NCI-H146 treated with DMSO at 0.1 percent for 48 hours (cell line): ENCODE measurements around the gene SCN1B.
"Not testable (repeated sequence)": the region's sequence is repeated elsewhere in the genome, so short reads cannot be mapped to it uniquely, and the experiment has no call there.

Source experiments
- DNase-seq: peaks from one replicate; lab custom pipeline; 2025; ENCODE audit not compliant: unreplicated experiment; lab: John Stamatoyannopoulos, UW

SCN1B gene

DNA sequence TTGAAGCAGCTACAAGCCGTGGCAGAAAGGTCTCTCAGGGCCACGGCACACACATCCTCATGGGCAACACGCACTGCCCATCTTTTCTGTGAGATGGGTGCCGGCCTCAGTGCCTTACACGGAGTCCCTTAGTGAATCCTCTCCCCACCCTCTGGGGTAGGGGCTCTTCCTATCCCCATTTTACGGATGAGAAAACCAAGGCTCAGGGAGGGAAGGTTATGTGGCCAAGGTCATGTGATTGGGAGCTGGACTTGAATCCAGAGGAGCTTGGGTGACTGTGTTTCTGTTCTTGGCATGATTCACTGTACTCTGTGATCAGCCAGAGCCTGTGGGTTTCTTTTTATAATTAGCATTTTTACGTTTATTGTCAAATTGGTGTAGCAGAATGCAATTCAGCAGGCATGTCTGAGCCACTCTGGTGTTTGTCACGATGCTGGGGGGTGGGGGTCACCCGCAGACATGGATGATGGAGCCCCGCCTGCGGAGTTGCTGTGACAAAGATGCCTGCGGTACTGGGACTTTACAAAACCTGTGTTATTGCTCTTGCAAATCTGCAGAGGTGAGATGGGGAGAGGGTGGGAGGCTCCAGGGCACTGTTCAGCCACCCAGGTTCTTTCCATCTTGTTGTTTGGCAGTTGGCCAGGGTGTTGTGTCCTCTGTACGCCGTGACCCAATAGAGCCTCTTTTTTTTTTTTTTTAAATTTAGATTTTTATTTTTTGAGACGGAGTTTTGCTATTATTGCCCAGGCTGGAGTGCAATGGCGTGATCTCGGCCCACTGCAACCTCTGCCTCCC, 4.5 kb downstream of the SCN1B start:
- no peak for DNase-seq

DNA sequence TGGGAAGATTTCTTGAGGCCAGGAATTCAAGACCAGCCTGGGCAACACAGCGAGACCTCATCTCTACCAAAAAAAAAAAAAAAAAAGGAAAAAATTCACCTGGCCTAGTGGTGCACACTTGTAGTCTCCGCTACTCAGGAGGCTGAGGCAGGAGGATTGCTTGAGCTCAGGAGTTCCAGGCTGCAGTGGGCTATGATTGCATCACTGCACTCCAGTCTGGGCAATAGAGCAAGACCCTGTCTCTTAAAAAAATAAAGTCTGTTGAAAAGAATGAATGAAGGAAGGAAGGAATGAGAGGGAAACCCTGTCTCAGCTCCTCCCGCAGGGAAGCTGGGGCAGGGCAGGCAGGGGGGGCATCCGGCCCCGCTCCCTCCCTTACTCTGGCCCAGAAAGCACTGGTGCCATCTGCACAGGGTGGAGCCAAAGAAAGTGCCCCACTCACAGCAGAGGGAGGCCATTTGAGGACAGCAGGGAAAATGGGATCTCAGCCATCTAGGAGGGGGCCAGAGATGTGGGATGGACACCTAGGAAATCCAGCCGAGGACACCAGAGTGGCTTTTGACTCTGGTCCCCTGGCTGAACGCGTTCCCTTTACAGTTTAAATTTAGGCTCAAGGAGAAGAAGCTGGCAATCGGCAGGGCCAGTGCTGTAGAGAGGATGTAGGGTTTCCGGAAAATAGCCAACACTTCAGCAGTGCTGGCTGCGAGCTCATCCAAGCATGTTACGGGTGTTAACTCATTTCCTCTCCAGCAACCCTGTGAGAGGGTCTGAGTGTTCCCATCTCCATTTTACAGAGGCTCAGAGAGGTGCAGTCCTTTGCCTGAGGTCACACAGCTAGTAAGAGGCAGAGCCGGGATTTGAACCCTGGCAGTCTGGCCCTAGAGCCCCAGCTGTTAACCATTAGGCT, 7.7 kb downstream of the SCN1B start:
- DNase-seq: no peak

DNA sequence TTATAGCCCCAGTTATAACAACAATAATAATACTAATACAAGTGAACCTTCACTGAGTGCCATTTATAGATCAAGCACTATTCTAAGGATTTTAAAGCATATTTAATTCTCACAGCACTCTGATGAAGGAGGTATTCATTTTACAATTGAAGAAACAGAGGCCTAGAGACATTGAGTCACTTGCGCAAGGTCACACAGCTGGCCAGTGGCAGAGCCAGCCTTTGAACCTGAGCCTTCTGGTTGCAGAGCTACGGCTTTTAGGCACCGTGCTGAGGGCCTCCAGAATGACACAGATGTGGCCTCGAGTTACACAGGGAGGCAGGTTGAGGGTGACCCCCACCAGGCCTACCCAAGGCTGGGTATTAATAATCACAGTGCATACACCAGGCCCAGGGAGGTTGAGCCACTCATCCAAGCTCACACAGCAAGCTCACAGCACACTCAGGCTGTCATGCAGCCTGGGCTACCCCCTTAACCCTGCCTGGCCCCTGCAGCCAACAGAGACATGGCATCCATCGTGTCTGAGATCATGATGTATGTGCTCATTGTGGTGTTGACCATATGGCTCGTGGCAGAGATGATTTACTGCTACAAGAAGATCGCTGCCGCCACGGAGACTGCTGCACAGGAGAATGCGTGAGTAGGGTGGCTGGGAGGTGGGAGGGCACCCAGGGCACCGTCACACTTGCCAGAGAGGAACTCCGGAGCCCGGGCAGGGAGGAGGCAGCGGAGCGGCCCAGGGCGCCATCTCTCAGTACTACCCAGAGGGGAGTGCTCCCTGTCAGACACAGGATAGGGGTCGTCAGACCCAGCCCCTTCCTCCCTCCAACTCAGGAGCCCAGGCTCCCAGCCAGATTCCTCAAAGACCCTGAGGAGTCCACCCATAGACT, 8.6 kb downstream of the SCN1B start:
- no peak for DNase-seq

DNA sequence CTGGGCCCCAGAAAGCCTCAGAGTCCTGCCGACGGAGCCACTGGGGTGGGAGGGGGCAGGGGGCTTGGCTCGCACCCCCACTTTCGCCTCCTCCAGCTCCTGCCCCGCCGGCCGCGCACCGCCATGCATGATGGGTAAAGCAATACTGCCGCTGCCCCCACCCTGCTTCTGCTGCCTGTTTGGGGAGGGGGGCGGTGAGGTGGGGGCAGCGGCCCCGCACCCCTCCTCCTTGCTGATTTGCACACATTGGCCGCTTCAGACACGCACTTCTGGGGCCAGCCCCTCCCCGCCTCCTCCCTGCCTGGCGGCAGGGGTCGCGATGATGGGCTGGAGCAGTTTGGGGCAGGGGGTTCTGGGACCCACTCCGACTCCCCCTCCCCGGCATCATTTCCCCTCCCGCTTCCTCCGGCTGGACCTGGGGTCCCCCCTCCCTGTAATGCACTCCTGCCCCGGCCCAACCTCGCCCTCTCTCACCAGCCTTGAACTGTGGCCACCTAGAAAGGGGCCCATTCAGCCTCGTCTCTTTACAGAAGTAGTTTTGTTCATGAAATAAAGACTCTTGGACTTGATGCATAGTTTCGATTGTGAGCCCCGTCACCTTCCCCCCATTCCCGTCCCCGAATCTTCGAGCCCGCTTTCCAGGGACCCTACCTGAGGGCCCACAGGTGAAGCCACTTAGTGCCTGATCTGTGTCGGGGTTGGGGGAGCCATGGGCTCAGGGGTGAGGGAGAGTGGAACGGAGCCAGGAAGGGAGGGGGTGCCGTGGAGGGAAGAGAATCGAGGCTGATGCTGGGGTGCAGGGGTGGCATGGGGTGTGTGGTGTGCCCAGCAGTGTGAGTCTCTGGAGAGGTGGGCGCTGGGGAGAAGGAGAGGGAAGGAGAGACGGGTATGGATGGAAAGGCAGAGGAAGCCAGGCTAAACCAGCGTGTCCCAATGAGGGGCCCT, 9.9 kb downstream of the SCN1B start:
- DNase-seq: no peak

DNA sequence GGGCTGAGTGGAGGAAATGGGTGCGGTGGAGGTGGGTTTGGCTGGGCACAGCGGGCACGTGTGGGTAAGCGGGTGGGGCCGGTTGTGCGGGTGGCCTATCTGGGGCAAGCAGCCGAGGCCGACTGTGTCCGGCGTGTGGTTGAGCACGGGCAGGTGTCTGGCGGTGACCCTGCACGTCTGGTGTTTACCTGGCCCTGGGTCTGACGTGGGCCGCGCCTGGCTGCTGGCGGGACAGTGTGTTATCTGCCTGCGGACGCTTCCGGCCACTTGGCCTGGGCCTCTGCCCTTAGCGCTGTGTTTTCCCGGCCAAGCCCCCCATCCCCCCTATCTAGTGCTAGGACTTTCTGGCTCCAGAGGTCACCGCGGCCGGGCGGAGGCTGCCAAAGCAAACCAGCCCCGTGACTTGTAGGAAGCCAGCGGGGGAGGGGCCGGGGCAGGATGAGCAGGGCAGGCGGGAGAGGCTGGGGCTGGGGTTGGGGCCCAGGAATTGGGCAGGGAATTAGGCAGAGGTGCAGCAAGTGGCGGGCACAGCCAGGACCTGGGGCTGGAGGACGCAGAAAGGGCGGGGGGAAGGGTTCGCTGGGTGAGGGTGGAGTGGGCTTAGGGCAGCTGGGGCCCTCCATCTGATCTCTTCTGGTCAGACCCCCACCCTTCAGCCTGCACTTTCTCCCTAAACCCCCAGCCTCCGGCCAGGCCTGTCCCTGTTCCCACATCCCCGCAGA, 10.7 kb downstream of the SCN1B start:
- no peak for DNase-seq

DNA sequence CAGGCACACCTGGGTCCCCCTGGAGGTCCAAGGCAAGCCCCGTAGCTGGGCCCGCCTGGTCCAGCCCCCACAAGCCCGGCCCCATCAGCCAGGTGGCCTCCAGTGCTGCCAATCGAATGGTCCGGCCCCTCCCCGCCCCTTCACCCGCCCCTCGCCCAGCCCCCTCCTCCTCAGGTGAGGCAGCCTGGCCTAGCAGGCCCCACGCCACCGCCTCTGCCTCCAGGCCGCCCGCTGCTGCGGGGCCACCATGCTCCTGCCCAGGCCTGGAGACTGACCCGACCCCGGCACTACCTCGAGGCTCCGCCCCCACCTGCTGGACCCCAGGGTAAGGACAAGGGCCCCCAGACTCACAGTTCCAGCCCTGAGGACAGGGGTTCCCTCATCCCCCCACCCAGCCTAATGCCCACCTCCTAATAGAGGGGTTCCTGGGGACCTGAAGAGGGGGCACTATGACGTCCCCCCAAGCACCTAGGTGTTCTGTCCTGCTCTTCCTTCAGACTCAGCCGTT, 11.3 kb downstream of the SCN1B start, which contains the start of gene HPN:
HPN (plus strand) TSS at position 174 of the 508 bp plus-strand sequence. CDS start 786 bp downstream, outside the sequence.
- no peak for DNase-seq

DNA sequence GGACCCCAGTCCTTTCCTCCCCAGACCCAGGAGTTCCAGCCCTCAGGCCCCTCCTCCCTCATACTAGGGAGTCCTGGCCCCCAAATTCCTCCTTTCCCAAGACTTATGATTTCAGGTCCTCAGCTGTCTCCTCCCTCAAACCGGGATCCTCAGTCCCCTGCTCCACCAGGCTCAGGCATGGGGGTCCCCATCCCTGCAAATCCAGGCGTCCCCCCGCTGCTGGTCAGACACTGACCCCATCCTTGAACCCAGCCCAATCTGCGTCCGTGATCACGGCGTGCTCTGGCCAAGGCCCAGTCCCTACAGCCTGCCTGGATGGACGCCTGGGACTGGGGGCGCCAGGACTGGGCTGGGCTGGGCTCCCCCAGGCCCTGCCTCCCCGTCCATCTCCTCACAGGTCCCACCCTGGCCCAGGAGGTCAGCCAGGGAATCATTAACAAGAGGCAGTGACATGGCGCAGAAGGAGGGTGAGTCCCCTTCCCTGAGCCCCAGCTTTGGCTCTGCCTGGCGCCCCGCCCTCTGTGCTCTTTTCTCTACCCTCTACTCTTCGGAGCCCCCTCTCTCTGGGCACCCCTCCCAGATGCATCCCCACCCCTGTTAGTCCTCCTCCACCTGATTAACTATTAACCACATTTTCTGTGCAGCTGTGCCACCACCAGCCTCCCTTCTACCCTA, 11.9 kb downstream of the SCN1B start:
- no peak for DNase-seq

DNA sequence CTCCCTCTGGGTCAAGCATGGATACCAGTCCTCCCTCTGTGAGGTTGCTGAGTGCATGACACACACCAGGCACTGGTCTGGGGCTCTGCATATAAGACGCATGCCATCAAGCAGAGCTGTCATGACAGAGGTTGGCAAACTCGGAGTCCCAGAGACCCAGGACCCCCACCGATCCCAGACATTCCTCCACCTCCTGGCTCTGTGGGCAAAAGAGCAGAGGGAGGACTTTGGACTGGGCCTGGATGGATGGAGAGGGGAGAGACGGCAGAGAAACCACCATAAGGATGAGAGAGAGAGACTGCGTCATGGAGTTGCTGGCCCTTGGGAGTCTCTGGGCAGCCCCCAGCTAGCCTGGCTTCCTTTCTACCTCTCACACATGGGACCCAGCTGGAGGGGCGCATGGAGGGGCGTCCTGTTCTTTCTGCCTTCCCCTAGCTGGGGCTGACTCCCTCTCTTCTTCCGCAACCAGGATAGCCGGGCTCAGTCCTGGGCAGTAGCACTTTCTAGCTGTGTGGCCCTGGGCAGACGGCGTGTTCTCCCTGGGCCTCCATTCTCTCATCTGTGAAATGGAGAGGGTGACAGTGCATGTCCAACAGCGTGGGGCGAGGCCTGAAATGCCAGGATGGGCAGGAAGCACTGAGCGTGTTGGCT, 12.8 kb downstream of the SCN1B start:
- DNase-seq: no peak

DNA sequence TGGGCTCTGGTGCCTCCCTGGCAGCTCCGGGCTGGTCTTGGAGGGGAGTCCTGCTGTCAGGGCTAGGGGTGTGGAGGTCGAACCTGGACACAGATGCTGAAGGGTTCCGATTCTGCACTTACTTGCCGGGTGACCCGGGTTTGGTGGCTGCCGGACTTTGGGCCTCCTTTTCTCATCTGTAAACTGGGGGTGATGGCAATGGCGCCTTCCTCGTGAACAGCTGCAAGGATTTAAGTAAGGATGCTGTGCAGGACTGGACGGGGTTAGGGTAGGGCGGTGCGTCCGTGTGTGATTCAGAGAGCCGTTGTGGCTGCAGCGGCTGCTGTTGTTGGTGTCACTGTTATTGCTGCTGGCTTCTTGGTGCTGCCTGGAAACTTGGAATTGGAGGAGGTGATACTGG, 13.6 kb downstream of the SCN1B start:
- DNase-seq: no peak

DNA sequence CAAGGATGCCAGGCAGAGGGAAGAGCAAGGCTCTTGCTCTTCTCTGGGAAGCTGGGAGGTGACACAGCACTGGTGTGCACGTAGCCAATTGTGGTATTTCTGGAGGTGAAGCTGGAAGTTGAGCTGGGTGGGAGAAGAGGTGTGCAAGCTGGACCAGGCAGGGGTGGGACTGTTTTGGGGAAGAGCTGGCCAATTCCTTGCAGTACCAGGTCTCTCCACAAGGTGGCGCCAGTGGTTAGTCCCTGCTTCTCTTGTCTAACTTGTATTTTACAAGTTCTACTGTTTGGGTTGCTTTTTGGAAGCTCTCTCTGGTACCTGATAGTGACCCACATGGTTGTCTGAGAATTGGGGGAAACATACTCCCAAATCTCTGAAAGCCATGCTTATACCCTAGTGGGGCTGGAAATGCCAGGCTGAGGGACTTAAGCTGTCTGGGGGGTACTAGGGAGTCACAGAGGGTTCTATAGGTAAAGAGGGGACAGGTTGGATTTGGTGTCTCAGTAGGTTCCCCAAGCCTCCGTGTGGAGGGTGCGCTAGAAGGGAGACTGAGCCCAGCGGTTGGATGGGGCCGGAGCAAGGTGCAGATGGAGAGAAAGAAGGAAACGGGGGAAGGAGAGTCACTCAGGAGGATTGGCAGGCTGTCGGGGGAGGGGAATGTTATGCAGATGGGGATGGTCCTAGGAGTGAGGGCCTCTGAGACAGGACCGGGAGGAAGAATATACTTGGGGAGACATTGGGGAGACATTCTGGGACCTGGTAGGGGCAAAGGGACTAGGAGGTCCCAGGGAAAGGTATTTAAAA, 14.2 kb downstream of the SCN1B start:
- peak; percentile 3 for DNase-seq

DNA sequence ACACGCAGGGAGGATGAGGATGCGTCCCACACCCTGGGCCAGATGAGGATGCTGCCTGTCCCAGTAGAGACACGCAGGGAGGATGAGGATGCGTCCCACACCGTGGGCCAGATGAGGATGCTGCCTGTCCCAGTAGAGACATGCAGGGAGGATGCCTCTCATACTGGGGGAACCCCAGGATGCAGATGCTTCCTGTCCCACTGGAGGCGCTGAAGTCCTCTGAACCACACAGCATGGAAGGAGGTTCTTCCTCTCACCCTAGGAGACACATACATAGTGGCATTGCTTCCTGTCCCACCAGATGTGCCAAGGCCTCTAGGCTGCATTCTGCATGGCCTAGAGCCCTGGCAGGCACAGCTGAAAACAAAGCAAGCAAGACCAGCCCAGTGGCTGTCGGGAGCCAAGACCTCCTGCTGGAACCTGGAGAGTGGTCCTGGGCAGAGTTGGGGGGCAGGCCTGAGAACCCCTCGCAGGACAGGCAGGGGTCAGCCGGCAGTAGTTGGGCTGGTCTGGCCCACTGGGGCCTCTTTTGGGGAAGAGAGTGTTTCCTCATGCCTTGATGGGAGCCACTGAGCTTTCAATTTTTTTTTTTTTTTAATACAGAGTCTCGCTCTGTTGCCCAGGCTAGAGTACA, 15.5 kb downstream of the SCN1B start:
- DNase-seq: no peak

DNA sequence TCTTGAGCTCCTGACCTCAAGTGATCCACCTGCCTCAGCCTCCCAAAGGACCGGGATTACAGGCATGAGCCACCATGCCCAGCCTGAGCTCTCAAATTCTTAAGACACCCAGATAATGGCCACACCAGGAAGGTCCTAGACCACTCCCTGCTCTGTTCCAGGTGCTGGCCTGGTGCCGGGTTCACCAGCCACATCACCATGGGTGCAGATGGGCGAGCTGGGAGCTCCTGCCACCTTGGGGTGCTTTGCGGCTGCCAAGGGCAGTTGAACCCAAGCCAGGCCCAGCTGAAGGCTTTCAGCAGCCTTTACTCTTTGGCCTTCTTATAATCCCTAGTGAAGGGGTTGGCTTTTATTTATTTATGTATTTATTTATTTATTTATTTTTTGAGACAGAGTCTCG, 16.2 kb downstream of the SCN1B start:
- DNase-seq: no peak

DNA sequence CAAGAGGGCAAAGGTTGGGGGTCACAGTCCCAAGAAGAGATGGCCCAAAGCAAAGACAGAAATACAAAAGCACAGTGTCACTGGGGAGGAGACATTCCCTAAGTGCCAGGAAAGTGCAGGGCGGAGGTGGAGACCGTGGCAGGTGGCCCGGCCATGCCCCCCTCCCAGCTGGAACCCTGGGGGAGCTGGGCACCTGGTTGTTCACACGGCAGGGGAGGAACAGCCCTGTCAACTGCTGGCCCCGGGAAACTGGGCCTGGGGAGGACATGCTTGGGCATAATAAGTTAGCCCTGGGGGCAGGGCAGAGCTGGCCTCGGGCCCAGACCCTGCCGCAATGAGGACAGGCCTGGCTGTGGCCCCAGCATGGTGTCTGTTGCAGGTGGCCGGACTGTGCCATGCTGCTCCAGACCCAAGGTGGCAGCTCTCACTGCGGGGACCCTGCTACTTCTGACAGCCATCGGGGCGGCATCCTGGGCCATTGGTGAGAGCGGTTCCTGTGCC, 18.7 kb downstream of the SCN1B start:
- peak; percentile 77 for DNase-seq

DNA sequence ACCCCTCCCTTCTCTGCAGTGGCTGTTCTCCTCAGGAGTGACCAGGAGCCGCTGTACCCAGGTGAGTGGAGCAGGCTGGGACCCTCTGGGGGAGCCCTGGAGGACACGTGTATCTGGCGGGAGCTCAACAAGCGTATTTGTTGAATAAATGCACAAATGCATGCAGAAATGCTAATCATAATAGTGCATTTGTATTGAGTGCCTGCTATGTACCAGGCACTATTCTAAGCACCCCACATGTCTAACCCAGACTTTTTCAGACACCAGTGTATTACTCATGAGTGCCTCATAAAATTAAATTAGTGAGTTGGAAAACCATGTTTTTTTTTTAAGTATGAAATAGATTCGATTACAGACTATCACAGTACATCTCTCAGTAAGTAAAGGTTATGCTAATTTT, 19.2 kb downstream of the SCN1B start:
- no peak for DNase-seq

DNA sequence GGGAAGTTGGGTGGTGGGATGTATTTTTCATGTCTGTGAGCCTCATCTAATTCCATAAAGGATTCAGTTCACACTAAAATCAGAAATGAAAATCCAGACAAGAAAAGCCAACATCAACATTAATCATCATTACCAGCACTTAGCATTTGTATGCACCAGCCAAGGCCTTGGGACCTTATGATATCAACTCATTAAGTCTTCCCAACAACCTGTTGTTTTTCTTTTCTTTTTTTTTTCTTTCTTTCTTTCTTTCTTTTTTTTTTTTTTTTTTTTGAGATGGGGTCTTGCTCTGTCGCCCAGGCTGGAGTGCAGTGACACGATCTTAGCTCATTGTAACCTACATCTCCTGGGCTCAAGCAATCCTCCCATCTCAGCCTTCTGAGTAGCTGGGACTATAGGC, 20.4 kb downstream of the SCN1B start:
- not testable (repeated sequence) for DNase-seq

DNA sequence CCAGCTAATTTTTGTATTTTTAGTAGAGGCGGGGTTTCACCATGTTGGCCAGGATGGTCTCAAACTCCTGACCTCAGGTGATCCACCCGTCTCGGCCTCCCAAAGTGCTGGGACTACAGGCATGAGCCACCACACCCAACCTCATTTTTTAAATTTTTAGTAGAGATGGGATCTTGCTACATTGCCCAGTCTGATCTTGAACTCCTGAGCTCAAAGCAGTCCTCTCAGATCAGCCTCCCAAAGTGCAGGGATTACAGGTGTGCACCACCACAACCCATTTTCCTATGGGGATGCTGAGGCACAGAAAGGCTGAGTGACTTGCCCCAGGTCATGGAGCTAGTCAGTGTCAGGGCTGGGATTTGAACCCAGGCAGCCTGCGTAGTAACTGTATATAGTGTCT, 21.0 kb downstream of the SCN1B start:
- DNase-seq: not testable (repeated sequence)

DNA sequence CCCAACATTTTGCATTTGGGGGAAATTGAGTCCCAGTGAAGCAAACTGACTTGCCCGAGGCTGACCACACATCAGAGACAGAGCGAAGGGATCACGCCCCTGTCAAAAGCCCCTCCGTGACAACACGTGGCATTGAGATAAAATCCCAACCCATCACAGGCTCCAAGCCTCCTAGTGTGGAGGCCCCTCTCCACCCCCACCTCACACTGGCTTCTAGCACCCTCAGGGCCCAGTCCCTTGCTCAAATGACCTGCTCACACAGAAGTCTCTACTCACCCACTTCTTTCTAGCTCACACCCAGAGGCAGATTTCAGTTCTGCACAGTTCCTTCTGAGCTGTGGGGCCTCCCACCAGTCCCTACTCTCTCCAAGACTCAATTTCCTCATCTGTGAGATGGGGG, 21.5 kb downstream of the SCN1B start:
- DNase-seq: no peak
